C4-2B (cell line): ENCODE data around the gene NAV2.

Source experiments
- ZFX ChIP-seq: fragments of 450-650 bp; IDR thresholded peaks from 2 replicates; pipeline ENCODE4 v1.6.1; 2017
- TF ChIP-seq, protein P1 (sequence below): fragments of 450-650 bp; conservative IDR thresholded peaks from 2 replicates; pipeline ENCODE4 v1.5.1; 2017; ENCODE audit warnings: mild to moderate bottlenecking

DNA sequence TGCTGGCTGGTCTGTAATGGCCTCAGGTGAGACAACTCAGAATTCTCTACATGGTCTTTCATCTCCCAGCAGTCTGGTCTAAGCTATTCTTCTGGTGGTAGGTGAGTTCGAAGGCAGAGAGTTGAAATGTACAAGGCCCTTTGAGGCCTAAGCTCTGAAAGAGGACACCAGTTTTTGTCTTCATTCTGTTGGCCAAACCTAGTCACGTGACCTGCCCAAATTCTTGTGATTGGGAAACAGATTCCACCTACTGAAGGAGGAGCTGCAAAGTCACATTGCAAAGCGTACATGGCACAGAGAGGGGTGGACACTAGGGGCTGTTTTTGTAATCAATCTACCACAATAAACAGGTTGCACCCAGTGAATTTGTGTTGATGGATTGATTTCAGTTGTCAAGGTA lies 193.5 kb downstream of the NAV2 start:
- TF ChIP-seq, protein P1, sequence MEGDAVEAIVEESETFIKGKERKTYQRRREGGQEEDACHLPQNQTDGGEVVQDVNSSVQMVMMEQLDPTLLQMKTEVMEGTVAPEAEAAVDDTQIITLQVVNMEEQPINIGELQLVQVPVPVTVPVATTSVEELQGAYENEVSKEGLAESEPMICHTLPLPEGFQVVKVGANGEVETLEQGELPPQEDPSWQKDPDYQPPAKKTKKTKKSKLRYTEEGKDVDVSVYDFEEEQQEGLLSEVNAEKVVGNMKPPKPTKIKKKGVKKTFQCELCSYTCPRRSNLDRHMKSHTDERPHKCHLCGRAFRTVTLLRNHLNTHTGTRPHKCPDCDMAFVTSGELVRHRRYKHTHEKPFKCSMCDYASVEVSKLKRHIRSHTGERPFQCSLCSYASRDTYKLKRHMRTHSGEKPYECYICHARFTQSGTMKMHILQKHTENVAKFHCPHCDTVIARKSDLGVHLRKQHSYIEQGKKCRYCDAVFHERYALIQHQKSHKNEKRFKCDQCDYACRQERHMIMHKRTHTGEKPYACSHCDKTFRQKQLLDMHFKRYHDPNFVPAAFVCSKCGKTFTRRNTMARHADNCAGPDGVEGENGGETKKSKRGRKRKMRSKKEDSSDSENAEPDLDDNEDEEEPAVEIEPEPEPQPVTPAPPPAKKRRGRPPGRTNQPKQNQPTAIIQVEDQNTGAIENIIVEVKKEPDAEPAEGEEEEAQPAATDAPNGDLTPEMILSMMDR = no peak
- TF ChIP-seq ZFX = no peak
